Breast epithelium (tissue), 4 donors: Measurements from ENCODE around the gene SH3TC1. TPM values are rescaled to one million over a fixed set of nuclear protein-coding genes. Genes with fewer than 3 reads are reported as not detected.

Experiments used
- DNase-seq, 2 donors: peaks; one replicate each; pipeline ENCODE4 v3.0.0-alpha.2; 2019; ENCODE audit warnings: low spot score in 2 of 2
- H3K27ac ChIP-seq, 2 donors: fragments of 200-600 bp; sonication (generic) in 1 of 2; one replicate each; pipeline ENCODE4 v1.5.1; 2016 to 2019; ENCODE audit warnings: mild to moderate bottlenecking in 1 of 2
- H3K27me3 ChIP-seq, 2 donors: fragments of 200-600 bp; sonication (generic) in 1 of 2; one replicate each; pipeline versions ENCODE4 v1.5.1 to v1.6.0; 2017 to 2019; ENCODE audit warnings: control low read depth in 1 of 2, mild to moderate bottlenecking in 1 of 2
- H3K36me3 ChIP-seq: fragments of 200-600 bp; one replicate; pipeline ENCODE4 v1.5.1; 2019
- H3K4me1 ChIP-seq, 2 donors: fragments of 200-600 bp; sonication (generic); one replicate each; pipeline ENCODE4 v1.5.1; 2016 to 2019; ENCODE audit warnings: control low read depth in 1 of 2
- H3K4me3 ChIP-seq, 3 donors: fragments of 200-600 bp; sonication (generic); 1 replicate in 2 of 3; 2 replicates in 1 of 3; pipeline ENCODE4 v1.5.1; 2016 to 2019; ENCODE audit warnings: mild to moderate bottlenecking in 3 of 3, moderate library complexity in 2 of 3
- H3K9me3 ChIP-seq, 2 donors: fragments of 200-600 bp; sonication (generic) in 1 of 2; one replicate each; pipeline ENCODE4 v1.5.1; 2016 to 2019; ENCODE audit warnings: control low read depth in 1 of 2
- POLR2A ChIP-seq: fragments of 450-650 bp; IDR thresholded peaks from one replicate; pipeline ENCODE4 v1.6.1; 2016; ENCODE audit warnings: antibody characterized with exemption, mild to moderate bottlenecking, moderate library complexity
- POLR2AphosphoS5 ChIP-seq, 3 donors: sonication (generic); formaldehyde crosslinking; IDR thresholded peaks; one replicate each; pipeline ENCODE4 v1.6.1; 2017; ENCODE audit warnings: antibody characterized with exemption in 3 of 3
- intact Hi-C: fragments of 100-400 bp; cut with DNase I; formaldehyde crosslinking; loops from one replicate; pipeline ENCODE4 v1.15.1; 2023; ENCODE audit warnings: low total_unique reads
- total RNA-seq, 3 donors: library from RNA; depleted of rRNA; stranded (reverse); fragments of >200 nt; gene quantifications; one replicate each; pipeline ENCODE4 v1.1.0, GENCODE V29; 2016
- TF ChIP-seq, protein P1 (sequence below), 3 donors: fragments of 450-650 bp; IDR thresholded peaks; one replicate each; pipeline ENCODE4 v1.5.1; 2016 to 2017; ENCODE audit warnings: antibody characterized with exemption in 3 of 3, mild to moderate bottlenecking in 3 of 3, moderate library complexity in 3 of 3

SH3TC1 gene
- 10 to 100 TPM; 16.4 to 28.8 (median 17.3) TPM for total RNA-seq

DNA sequence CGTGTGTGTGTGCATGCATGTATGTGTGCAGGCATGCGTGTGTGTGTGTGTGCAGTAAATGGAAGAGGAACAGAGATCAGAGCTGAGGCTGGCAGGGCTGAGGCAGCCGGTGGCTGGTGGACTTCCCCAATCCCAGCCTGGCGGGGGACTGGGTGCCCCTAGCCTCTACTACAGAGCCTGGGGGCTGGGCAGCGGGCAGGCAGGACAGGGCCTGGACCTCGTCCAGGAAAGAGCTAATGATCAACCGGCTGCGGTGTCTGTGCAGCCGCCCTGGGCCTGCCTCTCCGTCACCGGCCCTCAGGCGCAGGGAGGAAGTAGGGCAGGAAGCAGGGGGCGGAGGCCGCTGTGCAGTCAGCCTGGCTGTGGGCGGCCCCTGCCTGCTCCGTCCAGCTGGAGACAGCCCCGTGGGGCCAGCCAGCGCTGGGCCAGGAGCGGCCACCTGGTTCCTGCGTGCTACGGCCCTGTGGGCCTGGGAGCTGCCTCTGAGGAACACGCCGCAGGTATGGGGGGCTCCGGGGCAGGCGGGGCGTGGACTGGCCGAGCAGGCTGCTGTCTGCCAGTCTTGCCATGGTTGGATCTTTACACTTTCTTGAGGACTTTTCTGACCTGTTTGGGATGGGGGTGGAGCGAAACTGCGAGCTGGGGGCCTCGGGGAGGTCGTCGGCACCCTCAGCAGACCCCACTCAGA lies at the start of gene SH3TC1:
Gene SH3TC1 (plus strand): TSS at position 385 of the 688 bp plus-strand sequence. CDS start 5,905 bp downstream, outside the sequence.
- DNase-seq = peak; percentile 69 to 81
- no peaks in the 10 kb centered on the region for H3K9me3 ChIP-seq
- H3K4me3 ChIP-seq = peak within 1 kb of the TSS; percentile 48 to 66 (median 53)
- H3K27me3 ChIP-seq = no peaks in the 10 kb centered on the region
- intact Hi-C loops = no loop called here
- peak in 1 of 3 donors; percentile 53 for TF ChIP-seq POLR2AphosphoS5 (IDR thresholded peaks at IDR 0.05)
- TF ChIP-seq, protein P1, sequence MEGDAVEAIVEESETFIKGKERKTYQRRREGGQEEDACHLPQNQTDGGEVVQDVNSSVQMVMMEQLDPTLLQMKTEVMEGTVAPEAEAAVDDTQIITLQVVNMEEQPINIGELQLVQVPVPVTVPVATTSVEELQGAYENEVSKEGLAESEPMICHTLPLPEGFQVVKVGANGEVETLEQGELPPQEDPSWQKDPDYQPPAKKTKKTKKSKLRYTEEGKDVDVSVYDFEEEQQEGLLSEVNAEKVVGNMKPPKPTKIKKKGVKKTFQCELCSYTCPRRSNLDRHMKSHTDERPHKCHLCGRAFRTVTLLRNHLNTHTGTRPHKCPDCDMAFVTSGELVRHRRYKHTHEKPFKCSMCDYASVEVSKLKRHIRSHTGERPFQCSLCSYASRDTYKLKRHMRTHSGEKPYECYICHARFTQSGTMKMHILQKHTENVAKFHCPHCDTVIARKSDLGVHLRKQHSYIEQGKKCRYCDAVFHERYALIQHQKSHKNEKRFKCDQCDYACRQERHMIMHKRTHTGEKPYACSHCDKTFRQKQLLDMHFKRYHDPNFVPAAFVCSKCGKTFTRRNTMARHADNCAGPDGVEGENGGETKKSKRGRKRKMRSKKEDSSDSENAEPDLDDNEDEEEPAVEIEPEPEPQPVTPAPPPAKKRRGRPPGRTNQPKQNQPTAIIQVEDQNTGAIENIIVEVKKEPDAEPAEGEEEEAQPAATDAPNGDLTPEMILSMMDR (IDR thresholded peaks at IDR 0.05) = no peak
- peak within 1 kb of the TSS; percentile 72 to 82 for H3K27ac ChIP-seq
- peaks cover 0 to 17% of the 10 kb centered on the region in 2 donors for H3K4me1 ChIP-seq
- no peaks in the 10 kb centered on the region for H3K36me3 ChIP-seq

DNA sequence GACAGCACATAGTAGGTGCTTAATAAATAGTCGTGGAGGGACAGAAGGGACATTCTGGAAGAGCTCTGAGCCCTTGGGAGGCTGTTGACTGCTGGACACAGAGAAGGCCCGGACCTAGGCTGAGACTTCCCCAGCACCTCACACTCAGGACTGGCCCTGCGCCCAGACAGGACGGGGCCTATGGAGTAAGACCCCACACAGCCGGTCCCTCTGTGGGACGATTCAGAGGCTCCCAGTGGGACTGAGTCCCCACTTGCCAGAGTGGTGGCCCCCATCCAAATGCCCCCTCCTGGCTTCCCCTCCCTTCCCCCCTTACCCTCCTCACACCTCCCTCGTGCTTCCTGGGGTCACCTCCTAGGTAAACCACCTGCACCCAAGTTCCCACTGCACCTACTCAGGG lies 49.4 kb upstream of the SH3TC1 start:
- intact Hi-C loops = no loop called here
- H3K9me3 ChIP-seq = no peaks in the 10 kb centered on the region
- no peak overlapping the region for H3K27ac ChIP-seq
- H3K27me3 ChIP-seq = peaks cover 0 to 3% of the 10 kb centered on the region in 2 donors
- H3K4me1 ChIP-seq = no peaks in the 10 kb centered on the region
- no peaks in the 10 kb centered on the region for H3K36me3 ChIP-seq
- no peak for TF ChIP-seq POLR2A
- H3K4me3 ChIP-seq = no peak overlapping the region
- no peak for DNase-seq

DNA sequence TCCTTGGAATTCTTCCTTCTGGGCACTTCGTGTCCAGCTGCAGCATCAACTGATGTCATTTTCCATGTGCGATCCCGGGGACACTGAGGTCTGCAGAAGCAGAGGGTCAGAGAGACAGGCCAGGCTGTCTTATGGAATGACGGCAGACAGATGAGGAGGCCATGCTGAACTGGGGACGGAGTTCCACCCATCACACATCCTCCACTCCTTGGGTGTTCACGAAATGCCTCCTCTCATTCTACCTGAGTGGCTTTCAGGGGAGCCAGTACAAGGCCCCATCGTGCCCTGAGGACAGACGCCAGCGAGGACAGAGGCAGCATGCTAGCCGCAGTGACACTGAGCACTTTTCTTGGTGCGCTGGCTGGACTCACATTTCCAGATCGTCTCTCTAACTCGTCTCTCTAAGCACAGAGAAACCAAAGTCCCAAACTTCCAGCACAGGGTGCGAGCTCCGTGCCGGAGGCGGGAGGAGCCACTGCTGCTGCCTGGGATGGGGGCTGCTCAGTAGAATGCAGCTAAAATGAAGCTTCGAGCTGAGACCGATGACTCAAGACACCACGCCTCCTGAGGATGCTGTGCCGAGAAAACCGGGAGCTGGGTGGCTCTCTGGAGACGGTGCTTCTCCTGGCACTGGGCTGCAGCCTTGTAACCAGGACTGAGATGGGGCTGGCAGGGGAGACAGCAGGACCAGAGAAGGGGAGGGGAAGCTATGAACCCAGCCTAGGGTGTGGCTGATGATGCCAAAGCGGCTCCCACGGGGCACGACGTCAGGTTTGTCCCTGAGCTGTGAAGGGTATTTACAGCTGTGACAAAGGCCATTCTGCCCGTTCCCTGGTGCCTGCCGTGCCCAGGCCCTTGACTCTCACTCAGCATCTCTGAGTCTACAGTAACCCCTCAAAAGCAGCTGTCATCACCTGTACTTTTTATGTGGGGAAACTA lies 48.7 kb upstream of the SH3TC1 start:
- intact Hi-C loops = no loop called here
- Histone ChIP-seq H3K4me3 (no peak overlapping the region), H3K27ac (no peak overlapping the region), H3K36me3 (no peaks in the 10 kb centered on the region), H3K4me1 (no peaks in the 10 kb centered on the region), H3K27me3 (no peaks in the 10 kb centered on the region), H3K9me3 (no peaks in the 10 kb centered on the region)
- DNase-seq = no peak
- TF ChIP-seq POLR2A = no peak
- TF ChIP-seq, protein P1 (IDR thresholded peaks at IDR 0.05) = no peak
- no peak for TF ChIP-seq POLR2AphosphoS5 (IDR thresholded peaks at IDR 0.05)

DNA sequence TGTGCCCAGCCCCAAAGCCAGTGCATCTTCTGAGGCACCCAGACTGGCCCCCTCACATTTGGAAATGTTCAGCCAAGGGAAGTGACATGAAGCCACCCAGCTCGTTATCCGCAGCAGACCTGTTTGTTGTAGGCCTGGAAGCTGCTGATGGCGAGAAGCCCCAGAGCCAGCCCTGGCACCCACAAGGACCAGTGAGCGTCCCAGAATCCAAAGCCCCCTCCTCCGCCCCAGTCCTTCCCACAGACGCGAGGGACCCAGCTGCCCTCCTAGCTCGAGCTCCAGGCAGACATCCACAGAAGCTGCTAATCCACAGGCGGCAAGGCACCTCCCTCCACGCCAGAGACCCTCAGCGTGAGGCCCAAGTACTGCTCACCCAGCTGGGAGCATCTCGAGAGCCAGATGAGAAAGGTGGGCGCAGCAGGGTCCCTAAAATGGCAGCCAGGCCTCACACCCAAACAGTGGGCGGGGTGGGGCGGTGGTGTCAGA lies 47.9 kb upstream of the SH3TC1 start:
- no peak for DNase-seq
- no peaks in the 10 kb centered on the region for H3K27me3 ChIP-seq
- intact Hi-C loops = no loop called here

DNA sequence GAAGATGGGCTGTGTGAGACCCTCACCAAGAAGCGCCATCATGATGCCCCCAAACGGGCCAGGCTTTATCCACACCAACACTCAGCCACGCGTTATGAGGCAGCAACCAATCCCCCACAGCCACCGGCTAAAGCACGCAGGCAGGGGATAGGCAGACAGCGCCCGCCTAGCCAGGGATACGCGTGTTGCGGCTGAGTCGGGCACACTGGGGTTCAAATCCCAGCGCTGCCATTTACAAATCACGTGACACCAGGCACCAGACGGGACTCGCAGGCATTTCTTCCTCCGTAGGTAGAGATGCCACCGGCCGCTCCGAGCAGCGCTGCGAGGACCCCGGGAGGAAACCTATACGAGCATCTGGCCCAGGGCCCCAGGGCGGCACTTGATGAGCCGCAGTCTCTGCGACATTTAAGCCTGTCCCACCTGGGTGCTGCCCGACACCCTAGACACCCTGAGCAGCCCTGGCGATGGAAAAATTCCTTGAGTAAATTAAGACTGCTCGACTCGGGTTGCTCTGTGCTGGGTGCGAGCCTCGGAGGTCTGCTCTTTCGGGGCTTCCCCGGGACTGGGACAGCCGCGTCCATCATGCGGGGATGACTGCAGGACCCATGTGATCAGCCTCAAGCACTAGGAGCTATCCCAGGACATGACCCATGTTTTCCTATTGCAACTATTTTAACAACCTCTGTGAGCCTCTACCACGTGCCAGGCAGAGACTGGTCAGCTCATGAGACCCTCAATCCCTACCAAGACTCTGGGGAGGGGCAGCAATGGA lies 46.8 kb upstream of the SH3TC1 start:
- Histone ChIP-seq H3K27me3 (peaks cover 0 to 3% of the 10 kb centered on the region in 2 donors), H3K4me1 (no peaks in the 10 kb centered on the region), H3K4me3 (no peak overlapping the region), H3K36me3 (no peaks in the 10 kb centered on the region), H3K27ac (no peak overlapping the region), H3K9me3 (no peaks in the 10 kb centered on the region)
- intact Hi-C loops = no loop called here
- TF ChIP-seq, protein P1 (IDR thresholded peaks at IDR 0.05) = no peak
- TF ChIP-seq POLR2AphosphoS5 (IDR thresholded peaks at IDR 0.05) (no peak), POLR2A (no peak)
- no peak for DNase-seq

More for the DNA sequence above, 47.9 kb upstream of the SH3TC1 start:
- no peak overlapping the region for H3K27ac ChIP-seq
- TF ChIP-seq POLR2A (no peak), POLR2AphosphoS5 (IDR thresholded peaks at IDR 0.05) (no peak)
- TF ChIP-seq, protein P1 (IDR thresholded peaks at IDR 0.05) = no peak
- no peaks in the 10 kb centered on the region for H3K36me3 ChIP-seq
- no peak overlapping the region for H3K4me3 ChIP-seq
- no peaks in the 10 kb centered on the region for H3K4me1 ChIP-seq
- no peaks in the 10 kb centered on the region for H3K9me3 ChIP-seq
